BJ (cell line): ENCODE results near the gene FAIM2. TPM values are rescaled to one million over a fixed set of nuclear protein-coding genes. Genes with fewer than 3 reads are reported as not detected.

Experiments
- CTCF ChIA-PET: fragments of 350-600 bp; formaldehyde crosslinking; extraction: SDS; loops from one replicate; lab custom pipeline; 2021; ENCODE audit warnings: antibody characterized with exemption, inconsistent platforms; lab: Yijun Ruan, JAX
- POLR2A ChIA-PET: fragments of 300-600 bp; sonication (Branson Sonifier 250); formaldehyde crosslinking; extraction: SDS; loops from one replicate; lab custom pipeline; 2021; ENCODE audit warnings: antibody characterized with exemption; lab: Charles Lee
- DNase-seq: peaks from one replicate; pipeline ENCODE4 v3.0.0-alpha.2; 2011; ENCODE audit warnings: low read depth
- H3K27me3 ChIP-seq: 2 replicates; pipeline ENCODE4 v1.6.0; 2011; ENCODE audit warnings: low read length; ENCODE audit not compliant: control insufficient read depth, insufficient read depth
- H3K36me3 ChIP-seq: 2 replicates; pipeline ENCODE4 v1.5.1; 2011; ENCODE audit warnings: low read length; ENCODE audit not compliant: control insufficient read depth, insufficient read depth
- H3K4me3 ChIP-seq: 2 replicates; pipeline ENCODE4 v1.5.1; 2011; ENCODE audit warnings: low read depth, mild to moderate bottlenecking, control low read depth, low read length
- CTCF ChIP-seq: IDR thresholded peaks from 2 replicates; pipeline ENCODE4 v1.5.1; 2011; ENCODE audit warnings: low read depth, mild to moderate bottlenecking, control low read depth, inconsistent platforms, low read length, moderate library complexity; ENCODE audit not compliant: insufficient read depth
- polyA plus RNA-seq: library from polyadenylated mRNA; depleted of rRNA; stranded (reverse); fragments of >200 nt; gene quantifications from 2 replicates; pipeline ENCODE4 v1.2.3, GENCODE V29; 2011

The FAIM2 gene
- polyA plus RNA-seq, 1 experiment: 3.6 TPM

GRCh38 chr12:49824895-49825294 is 78.8 kb downstream of the FAIM2 start:
- ChIA-PET CTCF (interaction anchor here (1.0 kb wide), 1 partner anchor 23 kb away, joined by 3 read pairs; no protein-coding TSS in a partner anchor), POLR2A (no interaction called here)
- H3K36me3 ChIP-seq: peaks cover 2% of the 10 kb centered on the region; the same call in 1 of the 2 replicates
- DNase-seq: no peak
- no peaks in the 10 kb centered on the region for H3K27me3 ChIP-seq
- H3K4me3 ChIP-seq: no peak overlapping the region
- TF ChIP-seq CTCF: no peak

GRCh38 chr12:49824416-49824815 is 79.3 kb downstream of the FAIM2 start:
- no peak for DNase-seq
- POLR2A ChIA-PET: interaction anchor here (0.5 kb wide), 1 partner anchor 151 kb away, joined by 4 read pairs; no protein-coding TSS in a partner anchor
- Histone ChIP-seq H3K4me3 (no peak overlapping the region), H3K36me3 (peaks cover 2% of the 10 kb centered on the region; the same call in 1 of the 2 replicates), H3K27me3 (no peaks in the 10 kb centered on the region)
- TF ChIP-seq CTCF: no peak
- CTCF ChIA-PET: interaction anchor here (1.0 kb wide), 1 partner anchor 23 kb away, joined by 3 read pairs; no protein-coding TSS in a partner anchor

GRCh38 chr12:49823951-49824350 is 79.7 kb downstream of the FAIM2 start:
- ChIA-PET CTCF (interaction anchor here (1.0 kb wide), 1 partner anchor 22 kb away, joined by 3 read pairs; no protein-coding TSS in a partner anchor), POLR2A (interaction anchor here (0.5 kb wide), 1 partner anchor 150 kb away, joined by 4 read pairs; no protein-coding TSS in a partner anchor)
- H3K27me3 ChIP-seq: no peaks in the 10 kb centered on the region
- no peak overlapping the region for H3K4me3 ChIP-seq
- H3K36me3 ChIP-seq: peaks cover 2% of the 10 kb centered on the region; the same call in 1 of the 2 replicates
- no peak for TF ChIP-seq CTCF
- no peak for DNase-seq

GRCh38 chr12:49823350-49823749 is 80.3 kb downstream of the FAIM2 start:
- Histone ChIP-seq H3K36me3 (peaks cover 2% of the 10 kb centered on the region; the same call in 1 of the 2 replicates), H3K4me3 (no peak overlapping the region), H3K27me3 (no peaks in the 10 kb centered on the region)
- no peak for TF ChIP-seq CTCF
- ChIA-PET CTCF (no interaction called here), POLR2A (no interaction called here)
- no peak for DNase-seq

GRCh38 chr12:49821373-49822287 is 82.1 kb downstream of the FAIM2 start:
- Histone ChIP-seq H3K36me3 (peaks cover 2% of the 10 kb centered on the region; the same call in 1 of the 2 replicates), H3K27me3 (no peaks in the 10 kb centered on the region), H3K4me3 (no peak overlapping the region)
- no peak for DNase-seq
- TF ChIP-seq CTCF: no peak
- ChIA-PET POLR2A (no interaction called here), CTCF (no interaction called here)
